Upper lobe of left lung (tissue), 4 donors: ENCODE measurements around the gene MEIOSIN.

ENCODE experiments used
- POLR2A ChIP-seq, 4 donors: fragments of 450-650 bp; IDR thresholded peaks; one replicate each; pipeline ENCODE4 v1.5.1; 2016 to 2017; ENCODE audit warnings: antibody characterized with exemption in 4 of 4, mild to moderate bottlenecking in 2 of 4
- POLR2AphosphoS5 ChIP-seq, 2 donors: sonication (generic); formaldehyde crosslinking; IDR thresholded peaks; one replicate each; pipeline ENCODE4 v1.5.1; 2017; ENCODE audit warnings: antibody characterized with exemption in 2 of 2

GRCh38 chr19:45730368-45731288 lies 2.6 kb upstream of the MEIOSIN start, which contains the start of gene FBXO46:
- TF ChIP-seq POLR2A (IDR thresholded peaks at IDR 0.05) (peak in 2 of 4 donors; percentile 39 to 85), POLR2AphosphoS5 (IDR thresholded peaks at IDR 0.05) (peak; percentile 91)
